Nephron (organoid): Measurements from ENCODE around the gene NEK2.

ENCODE experiments used
- H3K27ac Mint-ChIP-seq, 3 experiments: 2 replicates each; pipeline ENCODE4 v1.8.0; 2020; ENCODE audit warnings: mixed read lengths in 3 of 3, mild to moderate bottlenecking in 2 of 3, moderate library complexity in 1 of 3
- H3K27me3 Mint-ChIP-seq: 2 replicates; pipeline ENCODE4 v1.8.0; 2021; ENCODE audit warnings: low read depth, mild to moderate bottlenecking, moderate library complexity, mixed read lengths
- H3K36me3 Mint-ChIP-seq: 2 replicates; pipeline ENCODE4 v1.8.0; 2020; ENCODE audit warnings: low read depth, mixed read lengths
- H3K4me1 Mint-ChIP-seq: 2 replicates; pipeline ENCODE4 v1.8.0; 2020; ENCODE audit warnings: mixed read lengths
- H3K4me3 Mint-ChIP-seq, 3 experiments: 2 replicates each; pipeline ENCODE4 v1.8.0; 2020; ENCODE audit warnings: mild to moderate bottlenecking in 3 of 3, mixed read lengths in 3 of 3, moderate library complexity in 2 of 3
- H3K9me3 Mint-ChIP-seq: 2 replicates; pipeline ENCODE4 v1.8.0; 2020; ENCODE audit warnings: mixed read lengths
- TF ChIP-seq, protein P1 (sequence below), 3 experiments: fragments of 200-600 bp; sonication (generic); IDR thresholded peaks; one replicate each; pipeline ENCODE4 v1.5.0; 2021; ENCODE audit warnings: antibody characterized with exemption in 3 of 3; ENCODE audit not compliant: unreplicated experiment in 3 of 3

The NEK2 gene

DNA sequence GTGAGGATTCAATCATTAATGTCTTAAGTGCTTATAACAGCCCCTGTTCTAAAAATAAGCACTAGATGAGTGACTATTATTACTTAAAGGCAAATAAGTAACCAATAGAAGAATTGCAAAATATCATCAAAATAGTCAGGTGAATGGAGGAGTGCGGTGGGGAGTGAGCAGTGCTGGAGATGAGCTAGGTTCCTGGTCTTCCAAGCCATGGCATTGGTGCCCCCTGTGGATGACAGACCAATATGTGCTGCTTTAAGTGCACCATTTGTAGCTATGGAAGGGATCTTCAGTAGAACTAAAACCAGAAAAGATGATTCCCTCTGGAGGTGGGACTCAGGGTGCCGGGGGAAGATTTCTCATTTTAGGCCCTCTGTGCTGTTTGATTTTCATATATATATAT lies 50.4 kb downstream of the NEK2 start:
- no peaks in the 10 kb centered on the region for H3K36me3 Mint-ChIP-seq
- peaks cover 15% of the 10 kb centered on the region for H3K4me1 Mint-ChIP-seq
- H3K27me3 Mint-ChIP-seq: peaks cover 10% of the 10 kb centered on the region
- no peaks in the 10 kb centered on the region for H3K9me3 Mint-ChIP-seq
- TF ChIP-seq, protein P1, sequence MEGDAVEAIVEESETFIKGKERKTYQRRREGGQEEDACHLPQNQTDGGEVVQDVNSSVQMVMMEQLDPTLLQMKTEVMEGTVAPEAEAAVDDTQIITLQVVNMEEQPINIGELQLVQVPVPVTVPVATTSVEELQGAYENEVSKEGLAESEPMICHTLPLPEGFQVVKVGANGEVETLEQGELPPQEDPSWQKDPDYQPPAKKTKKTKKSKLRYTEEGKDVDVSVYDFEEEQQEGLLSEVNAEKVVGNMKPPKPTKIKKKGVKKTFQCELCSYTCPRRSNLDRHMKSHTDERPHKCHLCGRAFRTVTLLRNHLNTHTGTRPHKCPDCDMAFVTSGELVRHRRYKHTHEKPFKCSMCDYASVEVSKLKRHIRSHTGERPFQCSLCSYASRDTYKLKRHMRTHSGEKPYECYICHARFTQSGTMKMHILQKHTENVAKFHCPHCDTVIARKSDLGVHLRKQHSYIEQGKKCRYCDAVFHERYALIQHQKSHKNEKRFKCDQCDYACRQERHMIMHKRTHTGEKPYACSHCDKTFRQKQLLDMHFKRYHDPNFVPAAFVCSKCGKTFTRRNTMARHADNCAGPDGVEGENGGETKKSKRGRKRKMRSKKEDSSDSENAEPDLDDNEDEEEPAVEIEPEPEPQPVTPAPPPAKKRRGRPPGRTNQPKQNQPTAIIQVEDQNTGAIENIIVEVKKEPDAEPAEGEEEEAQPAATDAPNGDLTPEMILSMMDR (IDR thresholded peaks at IDR 0.05; ENCODE audit: unreplicated experiment in 3 of 3): no peak
- H3K4me3 Mint-ChIP-seq: no peak overlapping the region
- no peak overlapping the region for H3K27ac Mint-ChIP-seq

DNA sequence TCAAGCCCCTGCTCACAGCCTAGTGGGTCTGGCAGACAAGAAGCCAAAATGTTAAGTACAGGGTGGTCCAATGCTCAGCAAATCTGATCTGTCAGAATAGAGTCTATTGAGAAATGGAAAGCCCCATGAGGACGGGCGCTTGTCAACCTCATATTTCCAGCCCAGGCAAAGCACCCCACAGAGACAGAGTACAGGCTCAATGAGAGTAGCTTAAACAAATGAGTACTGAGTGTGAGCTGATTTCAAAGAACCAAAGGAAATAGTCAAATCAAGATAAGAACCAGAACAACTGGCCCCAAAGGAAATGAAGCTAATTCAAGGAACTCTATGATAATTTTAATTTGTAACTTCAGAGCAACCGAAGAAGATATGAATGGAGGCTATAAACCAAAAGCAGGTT lies 51.9 kb downstream of the NEK2 start:
- H3K36me3 Mint-ChIP-seq: no peaks in the 10 kb centered on the region
- TF ChIP-seq, protein P1 (IDR thresholded peaks at IDR 0.05; ENCODE audit: unreplicated experiment in 3 of 3): no peak
- peaks cover 10% of the 10 kb centered on the region for H3K27me3 Mint-ChIP-seq
- H3K4me3 Mint-ChIP-seq: no peak overlapping the region
- H3K4me1 Mint-ChIP-seq: peaks cover 9% of the 10 kb centered on the region
- H3K27ac Mint-ChIP-seq: no peak overlapping the region
- no peaks in the 10 kb centered on the region for H3K9me3 Mint-ChIP-seq

DNA sequence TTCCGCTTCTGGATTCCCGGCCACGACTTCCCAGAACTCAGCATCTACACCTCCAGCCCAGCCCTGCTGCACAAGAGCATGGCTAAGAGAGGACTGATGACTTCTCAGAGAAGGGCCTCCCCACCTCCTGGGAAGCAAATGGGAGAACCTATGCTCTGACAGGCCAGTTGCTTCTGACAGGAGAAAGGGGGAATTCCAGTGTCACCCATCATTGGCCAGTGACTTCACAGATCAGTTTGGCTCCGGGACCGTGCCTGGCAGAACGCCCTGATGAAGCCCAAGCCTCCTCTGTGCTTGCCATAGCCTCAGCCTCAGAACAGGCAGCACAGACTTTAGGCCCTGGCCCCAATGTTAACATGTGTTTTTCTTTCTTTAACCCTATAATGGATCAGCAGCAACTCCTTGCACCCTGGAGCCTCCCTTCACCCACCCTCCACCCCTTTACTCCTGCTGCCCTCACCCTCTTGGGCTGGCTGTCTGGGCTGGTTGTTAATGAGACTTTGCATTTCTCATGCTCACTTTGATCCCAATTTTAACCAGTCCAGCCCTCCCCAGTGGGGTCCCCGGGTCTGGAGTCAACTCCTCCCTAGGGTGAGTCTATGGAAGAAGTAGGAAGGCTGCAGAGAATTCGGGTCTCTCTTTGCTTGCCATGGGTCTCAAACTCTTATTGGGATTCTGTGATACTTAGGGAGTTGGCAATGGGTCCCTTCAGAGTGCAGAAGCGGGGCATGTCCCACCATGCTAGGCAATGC lies 53.8 kb downstream of the NEK2 start:
- H3K27ac Mint-ChIP-seq: no peak overlapping the region
- H3K4me1 Mint-ChIP-seq: peaks cover 6% of the 10 kb centered on the region
- TF ChIP-seq, protein P1 (IDR thresholded peaks at IDR 0.05; ENCODE audit: unreplicated experiment in 3 of 3): no peak
- no peaks in the 10 kb centered on the region for H3K9me3 Mint-ChIP-seq
- H3K27me3 Mint-ChIP-seq: peaks cover 9% of the 10 kb centered on the region
- H3K4me3 Mint-ChIP-seq: no peak overlapping the region
- H3K36me3 Mint-ChIP-seq: no peaks in the 10 kb centered on the region

DNA sequence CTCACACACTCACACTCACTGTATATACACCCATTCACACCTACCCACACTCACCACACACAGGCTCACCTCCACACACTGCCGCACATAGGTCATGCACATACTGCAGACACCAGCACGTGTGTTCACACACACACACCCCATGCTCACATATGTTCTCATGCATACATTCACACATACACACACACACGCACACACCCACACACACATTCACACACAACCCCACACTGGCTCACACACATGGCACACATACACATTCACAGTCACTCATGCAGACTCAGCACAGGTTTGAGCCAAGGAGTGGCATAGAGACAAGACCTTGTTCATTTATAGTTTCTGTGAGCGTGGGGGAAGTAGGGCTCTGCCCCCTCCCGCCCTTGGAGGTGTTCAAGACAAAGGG lies 55.3 kb downstream of the NEK2 start:
- peak overlapping the region in 1 of 3 experiments; percentile 14 for H3K27ac Mint-ChIP-seq
- H3K4me3 Mint-ChIP-seq: no peak overlapping the region
- TF ChIP-seq, protein P1 (IDR thresholded peaks at IDR 0.05; ENCODE audit: unreplicated experiment in 3 of 3): no peak
- no peaks in the 10 kb centered on the region for H3K36me3 Mint-ChIP-seq
- H3K4me1 Mint-ChIP-seq: peaks cover 17% of the 10 kb centered on the region
- H3K9me3 Mint-ChIP-seq: no peaks in the 10 kb centered on the region
- H3K27me3 Mint-ChIP-seq: peaks cover 7% of the 10 kb centered on the region

DNA sequence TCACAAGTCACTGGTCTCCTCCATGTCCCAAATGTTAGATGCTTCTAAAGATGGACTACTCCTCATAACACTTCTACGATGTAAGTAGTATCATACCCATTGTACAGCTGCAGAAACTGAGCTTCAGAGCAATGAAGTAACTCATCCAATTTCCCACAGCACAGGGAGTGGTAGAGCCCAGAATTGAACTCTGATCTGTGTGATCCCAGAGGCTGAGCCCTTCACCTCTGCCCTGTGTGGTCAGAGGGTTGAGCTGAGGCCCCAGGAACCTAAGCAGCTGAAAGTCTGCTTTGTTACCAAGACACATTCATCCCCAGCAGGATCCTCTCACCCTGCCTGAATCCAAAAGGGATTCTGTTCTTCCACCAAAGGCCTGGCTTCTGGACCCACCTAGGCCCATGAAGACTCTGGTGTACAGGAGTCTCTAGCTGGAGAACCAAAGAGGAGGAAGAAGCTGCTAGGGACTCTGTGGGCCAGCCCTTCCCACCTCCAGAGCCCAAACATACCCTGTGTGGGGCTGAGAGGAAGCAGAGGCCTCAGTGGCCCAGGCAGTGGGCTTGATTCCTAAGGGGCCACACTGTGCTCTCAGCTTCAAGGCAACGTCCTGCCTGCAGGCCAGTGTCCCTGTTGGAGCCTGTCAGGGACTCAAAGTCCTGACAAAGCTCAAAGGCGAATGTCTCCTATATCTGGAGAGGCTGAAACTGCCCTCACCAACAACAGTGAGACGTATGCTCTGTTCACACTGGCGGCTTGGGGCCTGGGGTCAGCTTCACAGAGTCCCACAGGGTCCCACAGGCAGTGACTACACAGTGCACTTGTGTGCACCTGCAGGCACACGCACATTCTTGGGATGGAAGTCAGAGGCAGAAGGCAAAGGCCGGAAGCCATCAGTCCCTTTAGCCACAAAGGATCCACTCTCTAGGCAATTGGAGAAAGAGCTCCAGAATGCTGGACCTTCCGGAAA lies 56.1 kb downstream of the NEK2 start:
- Mint-ChIP-seq H3K36me3 (no peaks in the 10 kb centered on the region), H3K27ac (peak overlapping the region in 1 of 3 experiments; percentile 29), H3K4me3 (no peak overlapping the region), H3K9me3 (no peaks in the 10 kb centered on the region), H3K27me3 (peaks cover 7% of the 10 kb centered on the region), H3K4me1 (peaks cover 21% of the 10 kb centered on the region)
- TF ChIP-seq, protein P1 (IDR thresholded peaks at IDR 0.05; ENCODE audit: unreplicated experiment in 3 of 3): no peak
